ENCODE results near the gene NAPG.
A peak's percentile ranks its signal among the peaks of the same experiment; 100 is the strongest.
"Not testable (repeated sequence)": the region's sequence is repeated elsewhere in the genome, so short reads cannot be mapped to it uniquely, and the experiment has no call there.

The NAPG gene

GRCh38 chr18:10514601-10515000 lies 11.2 kb upstream of the NAPG start:
- DNase-seq: no peak

GRCh38 chr18:10515456-10515855 lies 10.4 kb upstream of the NAPG start:
- DNase-seq: no peak

- DNase-seq: no peak
Measured at GRCh38 chr18:10516078-10516477, 9.7 kb upstream of the NAPG start.

GRCh38 chr18:10518595-10519255 lies 7.1 kb upstream of the NAPG start:
- DNase-seq: no peak

- no peak for DNase-seq
Measured at GRCh38 chr18:10519366-10519765, 6.5 kb upstream of the NAPG start.

- DNase-seq: peak; percentile 54
Measured at GRCh38 chr18:10519999-10520935, 5.6 kb upstream of the NAPG start.

GRCh38 chr18:10521566-10521965 lies 4.3 kb upstream of the NAPG start:
- DNase-seq: no peak

- DNase-seq: no peak
Measured at GRCh38 chr18:10522574-10522973, 3.3 kb upstream of the NAPG start.

- no peak for DNase-seq
Measured at GRCh38 chr18:10523544-10523943, 2.3 kb upstream of the NAPG start.

GRCh38 chr18:10524507-10525370 lies 1.1 kb upstream of the NAPG start:
- no peak for DNase-seq

GRCh38 chr18:10525371-10525691 lies 496 bp upstream of the NAPG start:
- DNase-seq: no peak

- DNase-seq: no peak
Measured at GRCh38 chr18:10526561-10526949, 728 bp downstream of the NAPG start.

GRCh38 chr18:10528439-10528838 lies 2.6 kb downstream of the NAPG start:
- no peak for DNase-seq

- DNase-seq: no peak
Measured at GRCh38 chr18:10530002-10530401, 4.2 kb downstream of the NAPG start.

GRCh38 chr18:10530852-10531251 lies 5.0 kb downstream of the NAPG start:
- peak; percentile 30 for DNase-seq

GRCh38 chr18:10533111-10533510 lies 7.3 kb downstream of the NAPG start:
- DNase-seq: no peak

GRCh38 chr18:10536280-10536679 lies 10.5 kb downstream of the NAPG start:
- no peak for DNase-seq

- no peak for DNase-seq
Measured at GRCh38 chr18:10537765-10538164, 11.9 kb downstream of the NAPG start.

- not testable (repeated sequence) for DNase-seq
Measured at GRCh38 chr18:10539124-10539523, 13.3 kb downstream of the NAPG start.

GRCh38 chr18:10543277-10543676 lies 17.4 kb downstream of the NAPG start:
- no peak for DNase-seq

GRCh38 chr18:10544093-10544748 lies 18.4 kb downstream of the NAPG start:
- DNase-seq: no peak

- no peak for DNase-seq
Measured at GRCh38 chr18:10546557-10547300, 20.9 kb downstream of the NAPG start.
